OCI-LY1 (cell line): ENCODE results near the gene NUPR1.

Experiments used
- H2AFZ ChIP-seq: fragments of 200-600 bp; sonication (generic), shearing (Covaris generic); 2 replicates; pipeline ENCODE4 v1.6.0; 2014; ENCODE audit warnings: antibody characterized with exemption, mild to moderate bottlenecking, low read length
- H3F3A ChIP-seq: fragments of 200-600 bp; sonication (generic), shearing (Covaris generic); 2 replicates; pipeline ENCODE4 v1.6.0; 2014; ENCODE audit warnings: mild to moderate bottlenecking, antibody characterized with exemption, low read length, moderate library complexity; ENCODE audit not compliant: insufficient read depth
- H3K27ac ChIP-seq: fragments of 200-600 bp; sonication (generic); 2 replicates; pipeline ENCODE4 v1.5.1; 2014; ENCODE audit warnings: low read length, mixed run types, mild to moderate bottlenecking, low read depth; ENCODE audit not compliant: poor library complexity, severe bottlenecking
- H3K27me3 ChIP-seq: fragments of 200-600 bp; sonication (generic); 2 replicates; pipeline ENCODE4 v1.6.0; 2014; ENCODE audit warnings: antibody characterized with exemption, mild to moderate bottlenecking, low read length, moderate library complexity; ENCODE audit not compliant: insufficient read depth
- H3K36me3 ChIP-seq: fragments of 200-600 bp; sonication (generic); 2 replicates; pipeline ENCODE4 v1.6.1; 2014; ENCODE audit warnings: mild to moderate bottlenecking, antibody characterized with exemption, low read length, moderate library complexity, mixed read lengths; ENCODE audit not compliant: insufficient read depth
- H3K4me1 ChIP-seq: fragments of 200-600 bp; sonication (generic); 2 replicates; pipeline ENCODE4 v1.5.1; 2014; ENCODE audit warnings: mild to moderate bottlenecking, low read length, moderate library complexity; ENCODE audit not compliant: insufficient read depth, severe bottlenecking
- H3K4me2 ChIP-seq: fragments of 200-600 bp; sonication (generic), shearing (Covaris generic); 2 replicates; pipeline ENCODE4 v1.6.1; 2014; ENCODE audit warnings: low read length
- H3K4me3 ChIP-seq: fragments of 200-600 bp; sonication (generic); 2 replicates; pipeline ENCODE4 v1.5.1; 2014; ENCODE audit warnings: low read length, low read depth, mild to moderate bottlenecking, mixed read lengths; ENCODE audit not compliant: poor library complexity, severe bottlenecking
- H3K79me2 ChIP-seq: fragments of 200-600 bp; shearing (Covaris generic); 2 replicates; pipeline ENCODE4 v1.6.1; 2016; ENCODE audit warnings: mixed run types, low read length, mixed read lengths; ENCODE audit not compliant: insufficient read depth
- H3K9ac ChIP-seq: fragments of 200-600 bp; sonication (generic), shearing (Covaris generic); 2 replicates; pipeline ENCODE4 v1.6.1; 2014; ENCODE audit warnings: mild to moderate bottlenecking, low read length, mixed read lengths
- H3K9me2 ChIP-seq: fragments of 200-600 bp; sonication (generic), shearing (Covaris generic); 2 replicates; pipeline ENCODE4 v1.6.1; 2014; ENCODE audit warnings: low read depth, mild to moderate bottlenecking, low read length, mixed read lengths
- H3K9me3 ChIP-seq: fragments of 200-600 bp; shearing (Covaris generic); 2 replicates; pipeline ENCODE4 v1.6.1; 2014; ENCODE audit warnings: low read length, mixed read lengths
- H4K20me1 ChIP-seq: fragments of 200-600 bp; sonication (generic), shearing (Covaris generic); 2 replicates; pipeline ENCODE4 v1.6.0; 2016; ENCODE audit warnings: mild to moderate bottlenecking, low read length; ENCODE audit not compliant: insufficient read depth
- EZH2 ChIP-seq: fragments of 200-600 bp; sonication (generic), shearing (Covaris generic); IDR thresholded peaks from 2 replicates; pipeline ENCODE4 v1.8.0; 2017; ENCODE audit warnings: borderline replicate concordance, mixed run types, mild to moderate bottlenecking, antibody characterized with exemption, low read length, moderate library complexity, mixed read lengths
- TF ChIP-seq, protein P1 (sequence below): fragments of 200-600 bp; sonication (generic), shearing (Covaris generic); IDR thresholded peaks from 2 replicates; pipeline ENCODE4 v1.5.1; 2017; ENCODE audit warnings: mild to moderate bottlenecking, antibody characterized with exemption, low read length, moderate library complexity, mixed read lengths

NUPR1 gene

DNA sequence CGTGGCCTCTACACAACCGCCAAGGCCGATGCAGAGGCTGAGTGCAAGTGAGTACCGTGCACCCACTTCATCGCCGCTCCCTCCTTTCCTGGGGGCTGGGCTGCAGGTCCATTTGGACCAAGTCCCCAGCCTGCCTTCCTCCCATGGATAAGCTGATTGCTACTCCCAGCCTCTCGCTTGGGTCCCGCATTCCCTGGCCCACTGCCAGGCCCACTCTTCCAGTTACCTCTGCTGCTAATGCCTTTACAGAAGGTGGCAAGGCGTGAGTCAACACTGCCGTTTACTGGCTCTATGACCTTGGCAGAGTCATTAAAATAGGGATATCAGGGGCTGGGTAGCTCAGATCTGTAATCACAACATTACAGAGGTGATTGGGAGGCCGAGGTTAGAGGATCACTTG, 46.9 kb upstream of the NUPR1 start:
- no peak overlapping the region for H2AFZ ChIP-seq
- H3K27ac ChIP-seq, result no peak overlapping the region
- no peak overlapping the region for H3K9ac ChIP-seq
- no peaks in the 10 kb centered on the region for H3K27me3 ChIP-seq
- no peak overlapping the region for H3K4me3 ChIP-seq
- no peaks in the 10 kb centered on the region for H3F3A ChIP-seq
- peaks cover 36% of the 10 kb centered on the region for H3K36me3 ChIP-seq
- no peaks in the 10 kb centered on the region for H3K9me3 ChIP-seq
- TF ChIP-seq, protein P1, sequence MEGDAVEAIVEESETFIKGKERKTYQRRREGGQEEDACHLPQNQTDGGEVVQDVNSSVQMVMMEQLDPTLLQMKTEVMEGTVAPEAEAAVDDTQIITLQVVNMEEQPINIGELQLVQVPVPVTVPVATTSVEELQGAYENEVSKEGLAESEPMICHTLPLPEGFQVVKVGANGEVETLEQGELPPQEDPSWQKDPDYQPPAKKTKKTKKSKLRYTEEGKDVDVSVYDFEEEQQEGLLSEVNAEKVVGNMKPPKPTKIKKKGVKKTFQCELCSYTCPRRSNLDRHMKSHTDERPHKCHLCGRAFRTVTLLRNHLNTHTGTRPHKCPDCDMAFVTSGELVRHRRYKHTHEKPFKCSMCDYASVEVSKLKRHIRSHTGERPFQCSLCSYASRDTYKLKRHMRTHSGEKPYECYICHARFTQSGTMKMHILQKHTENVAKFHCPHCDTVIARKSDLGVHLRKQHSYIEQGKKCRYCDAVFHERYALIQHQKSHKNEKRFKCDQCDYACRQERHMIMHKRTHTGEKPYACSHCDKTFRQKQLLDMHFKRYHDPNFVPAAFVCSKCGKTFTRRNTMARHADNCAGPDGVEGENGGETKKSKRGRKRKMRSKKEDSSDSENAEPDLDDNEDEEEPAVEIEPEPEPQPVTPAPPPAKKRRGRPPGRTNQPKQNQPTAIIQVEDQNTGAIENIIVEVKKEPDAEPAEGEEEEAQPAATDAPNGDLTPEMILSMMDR, result no peak
- no peak for TF ChIP-seq EZH2
- no peaks in the 10 kb centered on the region for H3K9me2 ChIP-seq
- H3K4me1 ChIP-seq, result no peaks in the 10 kb centered on the region
- H3K4me2 ChIP-seq, result no peak overlapping the region
- H4K20me1 ChIP-seq, result no peaks in the 10 kb centered on the region
- no peaks in the 10 kb centered on the region for H3K79me2 ChIP-seq

DNA sequence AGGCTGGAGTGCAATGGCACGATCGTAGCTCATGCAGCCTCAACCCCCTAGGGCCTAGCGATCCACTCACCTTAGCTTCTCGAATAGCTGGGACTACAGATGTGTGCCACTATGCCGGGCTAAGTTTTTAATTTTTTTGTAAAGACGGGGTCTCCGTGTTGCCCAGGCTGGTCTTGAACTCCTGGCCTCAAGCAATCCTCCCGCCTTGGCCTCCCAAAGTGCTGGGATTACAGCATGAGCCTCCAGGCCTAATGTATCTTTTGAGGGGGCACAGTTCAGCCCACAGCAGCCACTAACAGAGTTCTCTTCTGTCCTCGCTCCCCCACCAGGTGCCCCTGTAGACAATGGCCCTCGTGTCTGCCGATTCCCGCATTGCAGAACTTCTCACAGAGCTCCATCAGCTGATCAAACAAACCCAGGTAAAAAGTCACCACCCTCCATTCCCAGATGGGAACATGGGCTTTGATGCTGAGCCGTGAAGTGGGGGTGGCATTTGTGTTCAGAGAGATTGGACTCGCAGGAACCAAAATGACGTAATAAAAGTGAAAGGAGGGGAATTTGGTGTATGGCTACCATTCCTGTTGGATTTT, 42.0 kb upstream of the NUPR1 start:
- H3K27me3 ChIP-seq, result no peaks in the 10 kb centered on the region
- TF ChIP-seq, protein P1, result no peak
- no peak for TF ChIP-seq EZH2
- peaks cover 16% of the 10 kb centered on the region for H3K36me3 ChIP-seq
- H3F3A ChIP-seq, result no peaks in the 10 kb centered on the region
- H3K79me2 ChIP-seq, result no peaks in the 10 kb centered on the region
- no peaks in the 10 kb centered on the region for H3K4me1 ChIP-seq
- no peaks in the 10 kb centered on the region for H3K9me3 ChIP-seq
- H3K4me2 ChIP-seq, result no peak overlapping the region
- H3K4me3 ChIP-seq, result no peak overlapping the region
- no peaks in the 10 kb centered on the region for H3K9me2 ChIP-seq
- no peak overlapping the region for H3K9ac ChIP-seq
- H3K27ac ChIP-seq, result no peak overlapping the region
- no peak overlapping the region for H2AFZ ChIP-seq
- H4K20me1 ChIP-seq, result no peaks in the 10 kb centered on the region

DNA sequence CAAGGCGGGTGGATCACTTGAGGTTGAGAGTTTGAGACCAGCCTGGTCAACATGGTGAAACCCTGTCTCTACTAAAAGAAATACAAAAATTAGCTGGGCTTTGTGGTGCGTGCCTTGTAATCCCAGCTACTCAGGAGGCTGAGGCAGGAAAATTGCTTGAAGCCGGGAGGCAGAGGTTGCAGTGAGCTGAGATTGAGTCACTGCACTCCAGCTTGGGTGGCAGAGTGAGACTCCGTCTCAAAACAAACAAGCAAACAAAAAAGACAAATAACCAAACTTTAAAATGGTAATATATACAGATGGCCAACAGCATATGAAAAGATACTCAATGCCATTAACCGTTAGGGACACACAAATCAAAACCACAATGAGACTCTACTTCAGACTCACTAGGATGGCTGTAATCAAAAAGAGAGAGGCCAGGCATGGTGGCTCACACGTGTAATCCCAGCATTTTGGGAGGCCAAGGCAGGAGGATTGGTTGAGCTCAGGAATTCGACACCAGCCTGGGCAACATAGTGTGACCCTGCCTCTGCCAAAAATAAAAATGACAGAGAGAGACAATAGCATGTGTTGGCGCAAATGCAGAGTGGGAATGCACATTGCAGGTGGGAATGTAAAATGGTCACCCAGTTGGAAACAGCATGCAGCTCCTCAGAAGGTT, 36.8 kb upstream of the NUPR1 start:
- no peaks in the 10 kb centered on the region for H3K9me3 ChIP-seq
- no peak overlapping the region for H3K27ac ChIP-seq
- no peak overlapping the region for H3K4me2 ChIP-seq
- no peaks in the 10 kb centered on the region for H3K9me2 ChIP-seq
- H2AFZ ChIP-seq, result no peak overlapping the region
- H3K79me2 ChIP-seq, result no peaks in the 10 kb centered on the region
- no peaks in the 10 kb centered on the region for H4K20me1 ChIP-seq
- no peaks in the 10 kb centered on the region for H3K27me3 ChIP-seq
- no peak overlapping the region for H3K4me3 ChIP-seq
- H3K36me3 ChIP-seq, result no peaks in the 10 kb centered on the region
- no peaks in the 10 kb centered on the region for H3F3A ChIP-seq
- H3K9ac ChIP-seq, result no peak overlapping the region
- TF ChIP-seq, protein P1, result no peak
- TF ChIP-seq EZH2, result no peak
- no peaks in the 10 kb centered on the region for H3K4me1 ChIP-seq
